Neuronal stem cell (in vitro differentiated cells): ENCODE results near the gene KRT75.

Source experiments
- DNase-seq: peaks from one replicate; pipeline ENCODE4 v3.0.0-alpha.2; 2013; ENCODE audit warnings: low spot score
- H2AFZ ChIP-seq: one replicate; pipeline ENCODE4 v1.6.1; 2013; ENCODE audit warnings: mild to moderate bottlenecking, low read length, inconsistent platforms
- H2AK5ac ChIP-seq: 2 replicates; pipeline ENCODE4 v1.6.1; 2013; ENCODE audit warnings: low read depth, mild to moderate bottlenecking, inconsistent platforms, low read length, moderate library complexity, mixed read lengths
- H2BK120ac ChIP-seq: 2 replicates; pipeline ENCODE4 v1.6.1; 2013; ENCODE audit warnings: low read depth, mild to moderate bottlenecking, inconsistent platforms, low read length, moderate library complexity, mixed read lengths
- H2BK12ac ChIP-seq: one replicate; pipeline ENCODE4 v1.6.1; 2013; ENCODE audit warnings: low read length, inconsistent platforms
- H2BK15ac ChIP-seq: 2 replicates; pipeline ENCODE4 v1.6.1; 2013; ENCODE audit warnings: mild to moderate bottlenecking, low read length, inconsistent platforms, mixed read lengths
- H2BK5ac ChIP-seq: one replicate; pipeline ENCODE4 v1.6.1; 2013; ENCODE audit warnings: inconsistent platforms, mild to moderate bottlenecking, low read length, moderate library complexity
- H3K14ac ChIP-seq: one replicate; pipeline ENCODE4 v1.6.1; 2013; ENCODE audit warnings: low read length, inconsistent platforms
- H3K18ac ChIP-seq: 2 replicates; pipeline ENCODE4 v1.6.1; 2013; ENCODE audit warnings: low read length, inconsistent platforms
- H3K23ac ChIP-seq: 2 replicates; pipeline ENCODE4 v1.6.1; 2013; ENCODE audit warnings: low read depth, mild to moderate bottlenecking, mixed read lengths, low read length, inconsistent platforms; ENCODE audit not compliant: poor library complexity
- H3K27ac ChIP-seq: replicated peaks from 3 replicates; pipeline ENCODE4 v1.5.1; 2013; ENCODE audit warnings: low read length, inconsistent platforms
- H3K27me3 ChIP-seq, 3 experiments: 2 replicates each; pipeline ENCODE4 v1.6.1; 2013; ENCODE audit warnings: low read length in 3 of 3, mild to moderate bottlenecking in 2 of 3, inconsistent platforms in 1 of 3, low read depth in 1 of 3, mixed read lengths in 1 of 3, moderate library complexity in 1 of 3; ENCODE audit not compliant: control insufficient read depth in 3 of 3, insufficient read depth in 3 of 3
- H3K36me3 ChIP-seq, 2 donors: replicated peaks in 1 of 2; 2 replicates each; pipeline ENCODE4 v1.6.1; 2013; ENCODE audit warnings: low read length in 2 of 2; ENCODE audit not compliant: control insufficient read depth in 2 of 2, insufficient read depth in 2 of 2
- H3K4ac ChIP-seq: 2 replicates; pipeline ENCODE4 v1.6.1; 2013; ENCODE audit warnings: inconsistent platforms, mild to moderate bottlenecking, low read length, moderate library complexity
- H3K4me1 ChIP-seq, 2 donors: 1 replicate in 1 of 2; 2 replicates in 1 of 2; pipeline ENCODE4 v1.6.1; 2013; ENCODE audit warnings: low read length in 2 of 2, low read depth in 1 of 2; ENCODE audit not compliant: control insufficient read depth in 2 of 2, insufficient read depth in 1 of 2
- H3K4me2 ChIP-seq: one replicate; pipeline ENCODE4 v1.6.1; 2013; ENCODE audit warnings: mild to moderate bottlenecking, low read length, inconsistent platforms; ENCODE audit not compliant: insufficient read depth, poor library complexity, severe bottlenecking
- H3K4me3 ChIP-seq, 2 donors: 2 replicates each; pipeline ENCODE4 v1.5.1; 2013; ENCODE audit warnings: low read length in 2 of 2, mild to moderate bottlenecking in 2 of 2, inconsistent platforms in 1 of 2, moderate library complexity in 1 of 2
- H3K79me1 ChIP-seq: one replicate; pipeline ENCODE4 v1.6.1; 2013; ENCODE audit warnings: low read depth, mild to moderate bottlenecking, inconsistent platforms, low read length, moderate library complexity
- H3K9ac ChIP-seq: one replicate; pipeline ENCODE4 v1.6.1; 2013; ENCODE audit warnings: mild to moderate bottlenecking, low read depth, low read length, inconsistent platforms; ENCODE audit not compliant: poor library complexity
- H3K9me3 ChIP-seq, 2 donors: replicated peaks in 1 of 2; 2 replicates each; pipeline versions ENCODE3 to v1.6.1; 2013; ENCODE audit warnings: low read length in 2 of 2, mild to moderate bottlenecking in 2 of 2, inconsistent platforms in 1 of 2, low read depth in 1 of 2, mixed read lengths in 1 of 2, moderate library complexity in 1 of 2; ENCODE audit not compliant: control insufficient read depth in 2 of 2, insufficient read depth in 1 of 2
- H4K8ac ChIP-seq: one replicate; pipeline ENCODE4 v1.6.1; 2013; ENCODE audit warnings: low read depth, mild to moderate bottlenecking, inconsistent platforms, low read length, moderate library complexity
- H4K91ac ChIP-seq: one replicate; pipeline ENCODE4 v1.6.1; 2013; ENCODE audit warnings: low read length, low read depth, mild to moderate bottlenecking, inconsistent platforms; ENCODE audit not compliant: poor library complexity
- WGBS, 2 donors: extraction: QIAGEN DNeasy Blood & Tissue Kit; methylation state at CpG; one replicate each; pipeline ENCODE4 v1.1.7; 2013; ENCODE audit warnings: missing lambda C conversion rate in 2 of 2, mixed read lengths in 1 of 2; ENCODE audit not compliant: insufficient read length in 2 of 2, insufficient replicate concordance in 1 of 2; ENCODE audit errors: extremely low coverage in 2 of 2; 5-methylcytosine and 5-hydroxymethylcytosine counted together

Gene KRT75

GRCh38 chr12:52394836-52395405, 39.2 kb downstream of the KRT75 start:
- H2BK5ac ChIP-seq = no peak overlapping the region
- H3K4ac ChIP-seq = no peak overlapping the region
- no peak overlapping the region for H3K9ac ChIP-seq
- H3K36me3 ChIP-seq = no peaks in the 10 kb centered on the region
- H3K4me3 ChIP-seq = no peak overlapping the region
- no peak overlapping the region for H3K27ac ChIP-seq
- H2AFZ ChIP-seq = no peak overlapping the region
- no peak overlapping the region for H4K8ac ChIP-seq
- no peak overlapping the region for H3K4me2 ChIP-seq
- no peak overlapping the region for H3K23ac ChIP-seq
- no peak overlapping the region for H2BK120ac ChIP-seq
- H3K27me3 ChIP-seq = peaks cover 0 to 5% (median 2%) of the 10 kb centered on the region in 3 experiments
- no peaks in the 10 kb centered on the region for H3K4me1 ChIP-seq
- no peak overlapping the region for H2AK5ac ChIP-seq
- no peak overlapping the region for H2BK12ac ChIP-seq
- peaks cover 0 to 2% of the 10 kb centered on the region in 2 donors for H3K9me3 ChIP-seq
- H3K18ac ChIP-seq = peak overlapping the region; percentile 32
- H2BK15ac ChIP-seq = peak overlapping the region; percentile 7
- DNase-seq = no peak
- no peaks in the 10 kb centered on the region for H3K79me1 ChIP-seq
- H3K14ac ChIP-seq = no peak overlapping the region
- WGBS, 2 donors = no CpG with 5 or more reads among the region's 13 CpGs
- no peak overlapping the region for H4K91ac ChIP-seq

GRCh38 chr12:52392465-52393007, 41.6 kb downstream of the KRT75 start:
- Histone ChIP-seq H3K4me2 (no peak overlapping the region), H2AFZ (no peak overlapping the region)

GRCh38 chr12:52391618-52392002, 42.6 kb downstream of the KRT75 start:
- H2AK5ac ChIP-seq = peak overlapping the region; percentile 22
- H3K27ac ChIP-seq = no peak overlapping the region
- no peak overlapping the region for H3K4me3 ChIP-seq
- H3K4ac ChIP-seq = no peak overlapping the region
- peaks cover 0 to 5% (median 1%) of the 10 kb centered on the region in 3 experiments for H3K27me3 ChIP-seq
- H3K4me1 ChIP-seq = peaks cover 0 to 4% of the 10 kb centered on the region in 2 donors
- no CpG with 5 or more reads among the region's 4 CpGs for WGBS, 2 donors
- no peaks in the 10 kb centered on the region for H3K79me1 ChIP-seq
- H2AFZ ChIP-seq = no peak overlapping the region
- peaks cover 0 to 1% of the 10 kb centered on the region in 2 donors for H3K9me3 ChIP-seq
- H3K4me2 ChIP-seq = no peak overlapping the region
- H2BK5ac ChIP-seq = no peak overlapping the region
- no peak overlapping the region for H4K8ac ChIP-seq
- no peak overlapping the region for H2BK15ac ChIP-seq
- no peak overlapping the region for H2BK120ac ChIP-seq
- no peak overlapping the region for H3K23ac ChIP-seq
- peak overlapping the region; percentile 52 for H2BK12ac ChIP-seq
- H4K91ac ChIP-seq = no peak overlapping the region
- H3K9ac ChIP-seq = no peak overlapping the region
- no peak for DNase-seq
- peak overlapping the region; percentile 50 for H3K14ac ChIP-seq
- no peaks in the 10 kb centered on the region for H3K36me3 ChIP-seq
- peak overlapping the region; percentile 84 for H3K18ac ChIP-seq

More at GRCh38 chr12:52392465-52393007, 41.6 kb downstream of the KRT75 start:
- no peak overlapping the region for H3K4ac ChIP-seq
- no peak overlapping the region for H4K8ac ChIP-seq
- no peak overlapping the region for H2BK120ac ChIP-seq
- no peak overlapping the region for H3K27ac ChIP-seq
- peaks cover 0 to 4% of the 10 kb centered on the region in 2 donors for H3K4me1 ChIP-seq
- H3K9me3 ChIP-seq = peaks cover 0 to 2% of the 10 kb centered on the region in 2 donors
- no peak overlapping the region for H3K18ac ChIP-seq
- no peak overlapping the region for H3K14ac ChIP-seq
- no peak overlapping the region for H2AK5ac ChIP-seq
- H3K23ac ChIP-seq = no peak overlapping the region
- H4K91ac ChIP-seq = no peak overlapping the region
- peaks cover 0 to 5% (median 2%) of the 10 kb centered on the region in 3 experiments for H3K27me3 ChIP-seq
- no peaks in the 10 kb centered on the region for H3K36me3 ChIP-seq
- no peaks in the 10 kb centered on the region for H3K79me1 ChIP-seq
- no CpG with 5 or more reads among the region's 7 CpGs for WGBS, 2 donors
- no peak overlapping the region for H3K4me3 ChIP-seq
- no peak overlapping the region for H2BK15ac ChIP-seq
- no peak for DNase-seq
- H3K9ac ChIP-seq = no peak overlapping the region
- H2BK5ac ChIP-seq = no peak overlapping the region
- H2BK12ac ChIP-seq = no peak overlapping the region

- no peak overlapping the region for H3K4me2 ChIP-seq
- H2BK15ac ChIP-seq = no peak overlapping the region
- no peak overlapping the region for H2BK5ac ChIP-seq
- H3K4me1 ChIP-seq = peaks cover 0 to 4% of the 10 kb centered on the region in 2 donors
- H3K4me3 ChIP-seq = no peak overlapping the region
- no peak overlapping the region for H2AFZ ChIP-seq
- H3K36me3 ChIP-seq = no peaks in the 10 kb centered on the region
- no peak overlapping the region for H4K8ac ChIP-seq
- no peak overlapping the region for H3K23ac ChIP-seq
- no peak overlapping the region for H2BK12ac ChIP-seq
- WGBS, 2 donors = no CpG with 5 or more reads among the region's 11 CpGs
- DNase-seq = no peak
- H3K9me3 ChIP-seq = no peaks in the 10 kb centered on the region
- no peak overlapping the region for H3K27ac ChIP-seq
- no peak overlapping the region for H3K14ac ChIP-seq
- H2BK120ac ChIP-seq = no peak overlapping the region
- peak overlapping the region; percentile 22 for H2AK5ac ChIP-seq
- H3K18ac ChIP-seq = no peak overlapping the region
- H3K4ac ChIP-seq = no peak overlapping the region
- peaks cover 0 to 5% (median 0%) of the 10 kb centered on the region in 3 experiments for H3K27me3 ChIP-seq
- H4K91ac ChIP-seq = no peak overlapping the region
- H3K79me1 ChIP-seq = no peaks in the 10 kb centered on the region
- H3K9ac ChIP-seq = no peak overlapping the region
Measured at GRCh38 chr12:52390739-52391617, 43.2 kb downstream of the KRT75 start.
